ENCODE results near the gene MYH15.
"Not testable (repeated sequence)": the region's sequence is repeated elsewhere in the genome, so short reads cannot be mapped to it uniquely, and the experiment has no call there.

MYH15 gene

DNA sequence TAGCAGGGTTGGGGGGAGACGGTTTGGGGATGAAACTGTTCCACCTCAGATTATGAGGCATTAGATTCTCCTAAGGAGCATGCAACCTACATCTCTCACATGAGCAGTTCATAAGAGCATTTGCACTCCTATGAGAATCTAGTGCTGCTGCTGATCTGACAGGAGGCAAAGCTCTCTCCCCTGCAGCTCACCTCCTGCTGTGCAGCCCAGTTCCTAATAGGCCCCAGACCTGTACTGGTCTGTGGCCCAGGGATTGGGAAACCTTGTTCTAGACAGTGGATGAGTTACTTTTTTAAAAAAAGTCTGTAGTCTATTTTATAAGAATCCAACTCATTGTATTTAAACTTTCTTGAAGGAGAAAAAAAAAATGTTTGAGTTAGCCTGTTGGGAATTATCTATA lies 114.1 kb downstream of the MYH15 start:
- in situ Hi-C loops (cut with MboI; ENCODE audit: low sequenced_read_pairs) = no loop called here

DNA sequence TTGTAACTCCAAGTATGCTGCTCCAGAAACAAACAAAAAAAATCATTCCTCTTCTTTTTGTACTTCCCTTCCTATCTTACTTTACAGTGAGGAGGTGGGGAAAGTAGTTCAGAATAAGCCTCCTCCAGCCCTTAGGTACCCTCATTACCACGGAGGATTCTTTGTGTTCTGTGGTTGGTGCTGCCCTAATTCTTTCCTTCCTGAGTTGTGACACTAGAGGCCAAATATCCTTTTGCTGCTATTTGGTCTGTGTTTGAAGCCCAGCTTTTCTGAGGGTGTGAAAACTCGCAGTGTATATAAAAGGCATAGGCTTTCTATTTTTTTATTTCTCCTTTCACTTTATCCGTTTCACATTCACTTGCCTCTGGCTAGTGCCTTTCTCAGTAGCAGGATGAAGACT lies 115.8 kb downstream of the MYH15 start:
- in situ Hi-C loops (cut with MboI; ENCODE audit: low sequenced_read_pairs) = no loop called here

DNA sequence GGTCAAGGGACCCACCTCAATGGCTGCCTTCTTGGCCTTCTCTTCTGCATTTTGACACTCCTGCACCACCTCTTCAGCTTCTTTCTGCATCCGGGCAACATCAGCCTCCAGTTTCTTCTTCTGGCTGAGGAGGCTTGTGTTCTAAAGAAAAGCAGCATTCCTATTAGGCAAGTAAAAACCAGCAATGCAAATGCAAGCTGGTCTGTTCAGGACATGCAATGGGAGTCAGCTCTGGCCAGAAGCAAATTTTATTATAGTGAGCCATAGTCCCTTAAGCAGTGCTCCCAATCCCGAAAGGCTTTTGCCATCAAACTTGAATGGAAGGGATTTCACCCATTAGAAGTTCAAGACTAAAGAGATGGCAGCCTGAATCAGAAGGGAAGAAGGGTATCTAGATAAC lies 116.4 kb downstream of the MYH15 start:
- in situ Hi-C loops (cut with MboI; ENCODE audit: low sequenced_read_pairs) = no loop called here

DNA sequence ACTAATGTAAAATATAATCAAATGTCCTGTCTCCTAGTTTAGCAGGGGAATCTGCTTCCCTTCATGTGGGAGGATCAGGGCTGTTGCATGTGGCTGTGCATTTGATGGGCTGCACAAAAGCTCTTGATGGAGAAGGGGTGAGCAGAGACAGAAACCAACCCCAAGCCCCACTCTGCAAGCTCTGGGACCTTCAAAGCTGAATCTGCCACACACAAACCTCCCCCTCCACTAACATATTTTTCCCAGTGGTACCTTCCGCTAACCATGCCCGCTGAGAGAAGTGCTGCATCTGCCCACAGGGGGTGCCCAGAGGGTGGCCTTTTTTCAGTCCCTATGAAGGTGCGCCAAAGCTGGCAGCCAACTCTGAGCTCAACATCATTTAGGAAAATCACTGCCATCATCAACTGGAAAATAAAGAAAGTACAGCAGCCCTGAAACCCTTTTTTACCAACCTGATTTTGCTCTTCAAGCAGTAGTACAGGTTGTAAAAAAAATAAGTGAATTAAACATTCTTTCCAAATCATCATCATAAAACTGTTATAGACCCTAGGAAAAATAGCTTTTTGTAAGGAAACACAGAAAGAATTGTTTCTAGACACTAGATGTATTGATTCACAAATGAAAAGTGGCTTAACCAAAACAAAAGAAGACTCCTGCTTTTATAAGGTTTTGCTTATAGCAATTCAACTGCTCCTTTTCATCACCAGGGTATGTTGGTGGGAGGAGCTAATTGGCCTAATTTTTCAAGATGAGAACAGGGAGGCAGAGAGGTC lies 117.1 kb downstream of the MYH15 start:
- in situ Hi-C loops (cut with MboI; ENCODE audit: low sequenced_read_pairs) = no loop called here

DNA sequence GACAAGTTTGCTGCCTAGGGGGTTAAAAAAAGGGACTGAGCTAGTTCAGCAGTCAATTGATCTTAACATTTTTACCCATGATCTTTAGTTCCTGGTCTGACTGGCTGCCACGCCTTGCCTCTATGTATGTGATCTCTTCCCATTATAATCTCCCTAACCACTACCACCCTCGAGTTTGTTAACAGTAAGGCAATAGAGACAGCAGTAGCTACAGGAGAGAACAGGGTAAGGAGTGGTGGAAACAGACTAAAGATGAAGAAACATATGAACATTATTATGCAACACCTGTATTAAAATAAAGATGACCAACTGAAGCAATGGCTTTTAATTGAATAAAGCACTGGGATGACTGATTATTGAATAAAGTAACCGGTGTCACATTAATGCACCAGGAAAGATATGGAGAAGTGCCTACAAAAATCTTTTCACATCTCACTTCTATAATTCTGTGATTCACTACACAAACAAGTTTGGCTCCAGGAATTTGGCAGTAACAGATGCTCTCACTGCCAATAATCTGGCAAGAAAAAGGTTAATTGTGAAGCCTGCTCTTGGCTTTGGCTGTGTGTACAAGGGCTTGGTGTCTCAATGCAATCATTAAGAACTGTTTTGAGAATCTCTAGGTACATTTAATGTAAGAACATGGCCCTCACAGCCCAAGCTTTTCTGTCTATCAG lies 118.3 kb downstream of the MYH15 start:
- in situ Hi-C loops (cut with MboI; ENCODE audit: low sequenced_read_pairs) = no loop called here

DNA sequence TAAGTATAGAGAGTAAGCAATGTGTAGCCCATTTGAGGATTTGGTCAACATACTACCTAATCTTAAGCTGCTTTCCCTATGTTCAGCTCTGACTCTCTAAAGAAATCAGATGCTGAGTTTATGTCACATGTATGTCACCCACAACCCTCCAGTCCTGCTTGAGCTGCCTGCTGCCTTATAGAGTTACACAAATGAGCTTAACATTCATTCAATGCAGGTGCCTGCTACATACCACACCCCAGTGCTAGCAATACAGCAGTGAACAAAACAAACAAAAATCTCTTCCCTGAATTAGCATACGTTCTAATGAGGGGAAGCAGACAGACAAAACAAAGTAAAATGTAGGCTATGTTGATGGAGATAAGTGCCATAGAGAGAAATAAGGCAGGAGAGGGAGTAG lies 121.0 kb downstream of the MYH15 start:
- in situ Hi-C loops (cut with MboI; ENCODE audit: low sequenced_read_pairs) = no loop called here

DNA sequence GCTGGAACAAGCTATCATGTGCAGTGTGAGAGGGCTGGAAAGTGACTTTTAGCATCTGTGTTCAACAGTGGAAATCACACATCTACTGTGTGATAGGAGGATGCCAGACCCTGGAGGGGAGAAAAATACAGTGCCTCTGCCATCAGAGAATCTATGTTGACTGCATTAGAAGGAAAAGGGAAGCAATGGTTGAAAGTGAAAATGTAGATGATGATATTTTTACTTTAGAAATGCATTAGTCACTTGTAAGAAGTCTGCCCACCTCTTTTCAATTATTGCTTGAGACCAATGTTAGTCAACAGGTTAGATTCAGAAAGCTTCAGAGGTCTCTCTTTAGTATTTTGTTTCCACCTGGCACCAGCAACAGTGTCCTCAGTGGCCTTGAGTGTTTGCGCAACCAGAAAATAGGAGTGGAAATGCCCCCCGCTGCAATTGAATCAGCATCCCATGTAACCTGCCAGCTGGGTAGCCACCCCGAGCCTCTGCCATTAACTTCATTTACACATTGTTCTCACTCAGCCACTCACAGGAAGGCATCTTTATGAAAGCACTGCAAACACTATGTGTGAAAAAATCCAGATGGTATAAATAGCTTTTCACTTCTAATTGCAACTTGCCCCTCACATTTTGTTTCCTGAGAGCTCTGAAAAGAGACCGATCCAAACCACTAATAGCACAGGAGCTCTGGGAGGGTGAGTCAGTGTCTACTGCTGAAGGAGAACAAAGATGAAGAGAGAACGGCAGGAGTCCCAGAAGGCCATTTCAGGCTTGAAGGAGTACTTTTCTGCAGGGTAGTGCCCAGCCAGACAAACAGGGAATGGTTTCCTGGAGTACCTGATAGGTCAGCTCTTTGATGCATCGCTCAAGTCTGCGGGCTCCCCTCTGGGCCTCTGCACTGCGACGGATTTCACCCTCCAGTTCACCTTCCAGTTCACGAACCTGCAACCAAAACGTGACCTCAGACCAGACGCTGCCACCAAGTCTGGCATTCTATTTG lies 122.0 kb downstream of the MYH15 start:
- in situ Hi-C loops (cut with MboI; ENCODE audit: low sequenced_read_pairs) = no loop called here

DNA sequence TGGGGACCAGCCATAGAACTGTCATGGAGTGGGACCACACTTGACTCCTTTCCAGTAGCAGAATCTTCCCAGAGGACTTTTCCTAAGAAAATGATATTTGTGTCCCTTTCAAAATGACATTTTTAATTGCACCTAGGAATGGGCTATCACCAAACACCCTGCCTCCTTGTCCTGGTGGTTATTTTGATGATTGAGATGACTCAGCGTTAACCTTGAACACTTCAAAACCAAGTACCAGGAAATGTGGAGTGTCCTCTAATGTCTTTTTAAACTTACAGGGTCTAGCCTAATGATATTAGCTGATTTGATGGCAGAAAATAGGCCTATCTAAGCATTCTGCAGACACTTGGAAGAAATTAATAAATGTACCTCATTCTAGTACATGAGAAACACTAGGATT lies 123.3 kb downstream of the MYH15 start:
- in situ Hi-C loops (cut with MboI; ENCODE audit: low sequenced_read_pairs) = no loop called here

DNA sequence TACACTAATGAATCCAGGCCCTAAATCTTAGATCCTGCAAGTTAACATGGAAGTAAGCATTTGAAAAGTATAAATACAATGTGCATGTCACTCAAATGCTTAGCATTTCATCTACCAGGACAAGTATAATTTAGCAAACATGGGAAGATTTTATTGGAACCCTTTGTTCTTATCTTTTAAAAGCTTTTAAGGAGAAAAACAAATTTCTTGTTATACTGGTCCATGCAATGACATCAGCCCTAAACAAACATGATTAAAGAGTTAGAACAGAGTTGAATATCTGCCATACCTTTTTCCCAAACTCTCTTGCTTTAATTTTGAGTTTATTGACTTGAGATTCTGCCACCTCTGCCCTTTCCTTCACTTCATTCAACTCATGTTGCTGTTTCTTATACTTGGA lies 127.1 kb downstream of the MYH15 start:
- in situ Hi-C loops (cut with MboI; ENCODE audit: low sequenced_read_pairs) = no loop called here

DNA sequence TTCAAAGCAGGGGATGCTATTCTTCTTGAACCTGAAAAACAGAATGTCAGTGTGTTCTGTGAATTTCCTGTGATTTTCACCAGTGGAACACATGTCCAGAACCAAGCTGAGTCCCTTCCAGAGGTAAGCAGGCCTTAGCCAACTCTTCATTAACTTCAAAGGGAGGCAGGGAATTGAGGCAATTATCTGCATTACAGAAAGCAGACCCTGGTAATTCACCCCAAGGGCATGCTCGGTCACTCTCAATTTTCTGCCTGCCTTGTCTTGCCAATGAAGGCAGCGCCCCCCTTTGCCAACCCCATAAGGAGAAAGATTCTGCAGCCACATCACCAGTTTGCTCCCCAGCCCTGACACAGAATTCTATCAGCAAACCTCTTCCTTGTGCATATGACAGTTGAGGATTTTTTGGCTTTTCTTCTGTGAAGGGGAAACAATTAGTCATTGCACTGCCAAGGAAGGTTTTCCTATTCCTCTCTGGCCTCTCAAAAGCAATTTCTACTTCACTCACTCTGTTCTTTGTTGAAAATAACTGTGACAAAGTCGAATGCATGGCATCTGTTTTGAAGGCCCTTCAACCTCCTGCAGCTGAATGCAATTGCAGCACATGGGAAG lies 128.8 kb downstream of the MYH15 start:
- in situ Hi-C loops (cut with MboI; ENCODE audit: low sequenced_read_pairs) = no loop called here

DNA sequence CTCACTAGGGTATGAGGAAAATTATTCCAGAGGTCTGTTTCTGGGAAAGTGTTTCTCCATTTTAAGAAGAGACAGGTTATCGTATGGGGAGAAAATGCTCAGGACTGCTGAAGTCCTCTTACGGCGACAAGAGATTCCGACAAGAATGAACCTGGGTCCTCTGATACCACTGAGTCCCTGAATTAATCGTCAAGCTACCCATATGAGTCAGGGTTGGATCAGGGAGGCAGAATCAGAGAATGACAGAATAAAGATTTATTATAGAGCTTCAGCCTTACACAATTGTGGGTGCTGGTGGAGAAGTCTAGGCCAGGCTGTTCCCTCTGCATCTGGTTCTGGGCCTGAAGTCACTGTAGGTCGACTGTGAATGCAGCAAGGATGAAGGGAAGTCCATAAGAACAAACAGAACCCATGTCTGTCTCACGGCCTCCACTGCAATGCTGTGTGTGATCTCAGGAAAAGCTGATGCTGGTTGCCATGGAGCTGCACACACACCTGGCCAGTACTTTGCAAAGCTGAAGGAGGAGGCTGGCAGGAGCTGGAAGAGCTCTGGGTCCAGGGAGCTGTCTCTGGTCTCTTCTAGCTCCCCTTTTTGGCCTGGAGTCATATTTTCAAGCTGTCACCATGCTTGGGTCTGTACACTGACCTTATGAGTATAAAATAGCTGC lies 130.1 kb downstream of the MYH15 start:
- in situ Hi-C loops (cut with MboI; ENCODE audit: low sequenced_read_pairs) = no loop called here

DNA sequence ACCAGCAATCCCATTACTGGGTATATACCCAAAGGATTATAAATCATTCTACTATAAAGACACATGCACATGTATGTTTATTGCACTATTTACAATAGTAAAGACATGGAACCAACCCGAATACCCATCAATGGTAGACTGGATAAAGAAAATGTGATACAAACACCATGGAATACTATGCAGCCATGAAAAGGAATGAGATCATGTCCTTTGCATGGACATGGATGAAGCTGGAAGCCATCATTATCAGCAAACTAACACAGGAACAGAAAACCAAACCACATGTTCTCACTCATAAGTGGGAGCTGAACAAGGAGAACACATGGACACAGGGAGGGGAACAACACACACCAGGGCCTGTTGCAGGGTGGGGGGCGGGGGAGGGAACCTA lies 131.4 kb downstream of the MYH15 start:
- in situ Hi-C loops (cut with MboI; ENCODE audit: low sequenced_read_pairs) = not testable (repeated sequence)

DNA sequence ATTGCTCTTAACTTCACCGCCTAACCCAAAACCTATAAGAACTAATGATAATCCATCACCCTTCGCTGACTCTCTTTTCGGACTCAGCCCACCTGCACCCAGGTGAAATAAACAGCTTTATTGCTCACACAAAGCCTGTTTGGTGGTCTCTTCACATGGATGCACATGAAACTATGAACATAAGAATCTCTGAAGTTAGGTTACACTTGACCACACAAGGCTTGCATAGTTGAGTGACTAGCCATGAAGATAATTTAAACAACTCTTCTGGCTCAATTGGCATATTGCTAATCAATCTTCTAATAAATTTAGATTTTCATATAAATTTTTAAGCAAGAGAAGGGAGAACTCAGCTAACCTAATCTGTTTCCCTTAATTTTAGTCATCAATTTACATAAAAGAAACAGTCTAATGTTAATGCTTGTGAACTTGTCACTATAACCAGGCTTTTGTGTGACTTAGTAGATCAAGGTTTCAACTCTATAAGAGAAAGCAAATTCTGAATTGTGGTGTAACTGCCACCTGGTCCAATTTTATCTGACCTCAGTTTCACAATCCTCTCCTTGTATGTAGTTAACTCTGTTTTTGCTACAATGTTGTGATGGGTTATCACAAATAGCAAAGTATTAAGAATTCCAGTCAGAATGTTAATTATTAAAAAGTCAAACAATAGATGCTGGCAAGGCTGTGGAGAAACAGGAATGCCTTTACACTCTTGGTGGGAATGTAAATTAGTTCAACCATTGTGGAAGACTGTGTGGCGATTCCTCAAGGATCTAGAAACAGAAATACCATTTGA lies 132.0 kb downstream of the MYH15 start:
- in situ Hi-C loops (cut with MboI; ENCODE audit: low sequenced_read_pairs) = no loop called here

DNA sequence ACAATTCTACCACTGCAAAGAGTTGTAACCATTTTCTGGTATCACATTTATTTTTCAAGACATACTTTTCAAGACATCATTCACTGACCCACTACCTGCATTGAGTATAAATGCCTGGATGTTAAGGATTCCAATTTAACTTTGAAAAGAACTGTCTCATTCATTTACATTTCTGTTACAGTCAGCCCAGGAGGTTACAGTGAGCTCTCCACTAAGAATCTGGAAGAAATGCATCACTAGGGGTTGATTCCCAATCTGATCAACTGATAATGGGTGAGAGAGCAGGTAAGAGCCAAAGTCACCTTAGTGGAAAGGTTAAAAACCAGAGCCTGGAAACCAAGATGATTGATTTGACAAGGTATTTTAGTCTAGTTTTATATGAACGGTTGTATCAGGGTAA lies 133.0 kb downstream of the MYH15 start:
- in situ Hi-C loops (cut with MboI; ENCODE audit: low sequenced_read_pairs) = no loop called here

DNA sequence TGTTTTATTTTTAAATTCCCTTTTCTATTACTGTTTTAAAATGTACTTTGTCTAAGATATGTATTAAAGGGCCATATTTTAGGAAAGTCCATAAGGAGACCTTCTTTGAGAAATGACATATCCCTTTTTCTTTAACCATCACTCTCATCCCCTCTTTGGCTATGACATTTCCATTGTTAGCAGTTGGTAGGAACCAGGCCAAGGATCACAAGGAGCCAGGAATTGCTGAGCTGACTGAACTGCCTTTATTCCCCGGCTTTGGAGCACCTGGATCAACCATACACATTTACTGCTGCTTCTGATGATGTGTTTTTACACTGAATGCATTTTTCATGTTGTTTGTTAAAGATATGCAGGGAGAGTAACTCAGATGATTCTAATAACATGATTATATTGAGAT lies 134.4 kb downstream of the MYH15 start:
- in situ Hi-C loops (cut with MboI; ENCODE audit: low sequenced_read_pairs) = no loop called here

DNA sequence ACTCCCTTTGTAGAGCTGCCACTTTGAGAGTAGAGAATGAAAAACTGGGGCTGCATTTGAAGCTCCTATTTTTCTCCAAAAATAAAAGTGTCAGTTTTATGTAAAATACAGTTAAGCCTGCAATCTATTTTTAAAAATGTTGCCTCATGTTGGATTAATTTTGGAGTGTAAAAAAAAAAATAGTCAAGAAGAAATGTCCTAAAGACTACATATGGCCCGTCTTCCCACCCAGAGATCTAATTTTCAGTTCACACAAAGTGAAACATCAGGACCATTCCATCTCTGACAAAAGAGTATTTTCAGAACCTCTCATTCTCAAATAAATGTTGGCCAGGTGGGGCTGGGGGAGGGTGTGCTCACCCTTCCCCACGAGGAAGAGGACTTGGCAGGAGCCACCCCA lies 151.4 kb downstream of the MYH15 start:
- in situ Hi-C loops (cut with MboI; ENCODE audit: low sequenced_read_pairs) = no loop called here

DNA sequence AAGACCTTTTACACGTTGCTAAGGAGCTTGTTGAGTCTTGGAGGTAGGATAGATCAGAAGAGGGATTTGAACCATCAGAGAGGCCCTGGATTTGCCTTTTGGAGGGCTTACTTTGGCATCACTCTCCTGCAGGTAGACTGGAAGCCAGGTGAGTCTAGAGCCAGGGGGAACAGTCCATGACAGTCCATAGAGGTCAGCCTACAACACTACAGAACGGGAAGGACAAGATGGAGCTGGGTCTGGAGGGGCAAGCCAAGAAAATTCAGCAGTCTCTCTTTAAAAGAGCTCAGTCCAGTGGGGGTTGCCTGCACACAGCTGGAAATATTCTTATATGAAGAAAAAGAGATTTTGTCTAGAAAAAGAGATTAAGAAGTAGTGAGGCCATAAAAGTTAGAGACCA lies 153.4 kb downstream of the MYH15 start:
- in situ Hi-C loops (cut with MboI; ENCODE audit: low sequenced_read_pairs) = no loop called here

DNA sequence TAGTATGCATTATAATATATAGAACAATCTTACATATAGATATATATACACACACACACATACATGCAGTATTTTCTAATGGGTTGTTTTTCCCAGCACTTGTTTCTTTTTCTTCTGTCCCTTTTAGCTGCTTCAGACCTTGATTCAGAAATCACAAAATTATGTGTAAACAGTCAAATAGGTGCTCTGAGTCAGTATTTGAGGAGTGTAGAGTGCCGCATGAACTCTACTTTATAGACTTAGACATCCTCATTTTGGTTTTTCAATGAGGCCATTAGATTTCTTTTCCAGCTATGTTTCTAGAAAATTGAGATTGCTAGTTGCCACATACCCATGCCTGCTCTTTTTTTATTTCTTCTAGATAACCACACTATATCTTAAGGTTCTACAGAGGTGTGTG lies 155.8 kb downstream of the MYH15 start:
- in situ Hi-C loops (cut with MboI; ENCODE audit: low sequenced_read_pairs) = no loop called here

DNA sequence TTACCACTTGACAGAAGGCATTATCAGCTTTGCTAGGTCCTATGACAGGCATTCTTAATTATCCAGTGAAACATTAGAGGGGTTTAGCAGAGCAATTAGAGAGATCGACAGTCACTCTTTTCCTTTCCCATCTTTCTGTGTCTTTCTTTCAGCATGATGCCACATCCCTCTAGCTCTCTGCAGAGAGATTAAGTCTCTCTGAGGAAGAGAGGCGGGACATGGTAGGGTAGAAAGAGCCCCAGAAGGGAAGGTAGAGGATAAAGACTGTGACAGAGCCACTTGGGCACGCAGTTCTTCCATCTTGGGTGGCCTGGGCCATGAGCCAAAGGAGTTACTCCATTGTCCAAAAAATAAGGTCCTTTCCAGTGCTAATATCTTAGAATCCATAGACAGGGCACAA lies 158.2 kb downstream of the MYH15 start:
- in situ Hi-C loops (cut with MboI; ENCODE audit: low sequenced_read_pairs) = no loop called here
